ENCODE results near the gene SLC37A4. TPM values are rescaled to one million over a fixed set of nuclear protein-coding genes. Genes with fewer than 3 reads are reported as not detected.

The SLC37A4 gene
- total RNA-seq, 5 donors from 2014 or later (not counting 1 experiment from before 2014, with no cell fraction given), result 8.9 to 18.0 (median 15.4) TPM

DNA sequence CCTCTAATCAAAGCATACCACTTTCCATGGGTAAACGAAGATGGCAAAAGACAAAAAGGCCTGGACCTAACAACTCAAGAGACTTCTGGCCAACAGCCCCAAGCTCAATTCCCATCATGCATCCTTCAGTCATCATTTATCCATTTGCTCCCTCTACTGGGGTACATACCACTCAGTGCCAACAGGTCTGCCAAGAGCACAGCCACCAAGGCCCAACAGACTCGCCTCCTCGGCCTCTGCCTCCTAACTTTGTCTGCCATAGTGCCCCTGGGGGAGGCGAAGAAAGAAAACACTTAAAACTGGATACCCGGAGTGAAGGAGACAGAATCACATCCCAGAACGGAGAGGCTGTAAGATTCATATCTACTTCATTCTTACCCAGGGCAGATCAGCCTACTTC, 25.2 kb upstream of the SLC37A4 start:
- Histone ChIP-seq H3K36me3 (ENCODE audit: control insufficient read depth in 2 of 2, extremely low read depth in 1 of 2, insufficient read depth in 1 of 2, low read length in 1 of 2) (peaks cover 31 to 47% of the 10 kb centered on the region in 2 donors), H3K4me1 (ENCODE audit: control insufficient read depth in 1 of 2, extremely low read depth in 1 of 2, insufficient read depth in 2 of 2, low read length in 2 of 2) (peaks cover 12 to 37% of the 10 kb centered on the region in 2 experiments)

DNA sequence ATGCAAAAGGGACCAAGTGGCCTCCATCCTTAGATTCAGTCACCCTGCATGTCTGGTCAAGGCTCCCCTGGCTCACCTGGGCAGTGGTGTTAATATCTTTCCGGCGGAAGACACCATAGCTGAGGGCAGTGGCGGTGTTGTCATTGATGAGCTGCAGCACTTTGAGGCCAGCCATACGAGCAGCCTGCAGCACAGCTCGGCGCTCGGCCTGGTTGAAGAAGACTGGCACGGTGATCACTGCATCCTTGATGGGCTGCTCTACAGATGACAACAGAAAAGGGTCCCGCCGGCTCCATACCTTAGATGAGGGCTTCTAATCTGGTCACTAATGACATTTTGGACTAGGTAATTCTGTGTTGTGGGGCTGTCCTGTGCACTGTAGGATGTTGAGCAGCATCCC, 23.7 kb upstream of the SLC37A4 start:
- H3K4me1 Mint-ChIP-seq, result peaks cover 35 to 47% (median 36%) of the 10 kb centered on the region in 3 donors
- CTCF ChIA-PET, result interaction anchor here in 1 of 2 donors (0.6 to 1.0 kb wide), 2 partner anchors 13 to 54 kb away, joined by 3 read pairs; partner anchors contain the start of gene VPS11

More for the DNA sequence above, 25.2 kb upstream of the SLC37A4 start:
- 49% methylated on average over 4 of the region's 6 CpGs for WGBS (ENCODE audit: insufficient coverage)
- DNase-seq (peak in 1 of 35 experiments; percentile 33), ATAC-seq (replicated peaks in 1 of 4) (no peak)
- Histone ChIP-seq H3K9me3 (no peaks in the 10 kb centered on the region), H3K4me3 (ENCODE audit: control insufficient read depth in 1 of 2, extremely low read depth in 1 of 2, low read length in 1 of 2) (peak overlapping the region; percentile 66 to 77), H3K27ac (ENCODE audit: low read length) (peak overlapping the region; percentile 58), H3K27me3 (replicated peaks in 1 of 2; ENCODE audit: control insufficient read depth in 2 of 2, extremely low read depth in 1 of 2, insufficient read depth in 2 of 2, low read length in 1 of 2) (no peaks in the 10 kb centered on the region)
- no peaks in the 10 kb centered on the region for H3K27me3 Mint-ChIP-seq
- ChIA-PET POLR2A (interaction anchor here (0.5 to 1.1 kb wide), 7 partner anchors 9 to 65 kb away, joined by 3 to 15 read pairs (median 5); partner anchors contain the start of genes HINFP (in 1 of the 2) and VPS11 (in 1 of the 2)), CTCF (interaction anchor here (0.6 to 3.4 kb wide), 5 partner anchors 12 to 461 kb away, joined by 4 to 37 read pairs (median 5); partner anchors contain the start of gene VPS11 (in 1 of the 2))
- peak overlapping the region; percentile 94 to 95 (median 94) for H3K4me3 Mint-ChIP-seq
- peak overlapping the region; percentile 71 to 83 for H3K27ac Mint-ChIP-seq
- no peaks in the 10 kb centered on the region for H3K9me3 Mint-ChIP-seq
- peaks cover 35 to 50% (median 36%) of the 10 kb centered on the region in 3 donors for H3K4me1 Mint-ChIP-seq
- H3K36me3 Mint-ChIP-seq, result peaks cover 44% of the 10 kb centered on the region

DNA sequence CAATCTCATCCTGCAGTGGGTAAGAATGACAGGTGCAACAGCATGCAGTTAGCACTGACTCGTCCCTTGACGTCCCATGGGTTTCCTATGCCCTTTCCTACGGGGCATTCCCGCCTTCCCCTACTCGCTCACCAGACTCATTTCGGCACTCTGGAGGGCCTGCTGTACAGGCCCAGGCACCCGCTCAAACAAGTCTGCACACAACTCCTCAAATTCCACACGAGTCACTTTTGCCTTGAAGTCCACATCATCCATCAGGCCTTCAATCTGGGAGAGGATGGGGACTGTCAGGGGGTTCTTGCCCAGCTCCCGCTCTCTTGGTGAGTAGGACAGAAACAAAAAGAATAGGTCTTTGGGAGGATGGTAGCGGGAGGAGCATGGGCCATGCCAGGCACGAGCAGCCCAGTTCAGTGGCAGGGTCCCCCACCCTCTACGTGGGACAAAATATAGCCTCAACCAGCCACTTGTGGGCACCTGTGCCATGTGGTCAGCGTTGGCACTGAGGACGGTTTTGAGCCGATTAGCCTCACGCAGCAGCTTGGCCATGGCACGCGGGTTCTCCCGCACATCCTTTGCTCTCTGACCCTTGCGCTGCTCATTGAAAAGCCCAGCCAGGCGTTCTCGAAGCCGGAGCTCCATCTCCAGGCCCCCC, 21.6 kb upstream of the SLC37A4 start:
- Mint-ChIP-seq H3K9me3 (no peaks in the 10 kb centered on the region), H3K27ac (no peak overlapping the region), H3K27me3 (no peaks in the 10 kb centered on the region), H3K4me3 (no peak overlapping the region), H3K4me1 (peaks cover 24 to 36% (median 24%) of the 10 kb centered on the region in 3 donors), H3K36me3 (peaks cover 72% of the 10 kb centered on the region)
- H3K4me3 ChIP-seq (ENCODE audit: control insufficient read depth in 1 of 2, extremely low read depth in 1 of 2, low read length in 1 of 2), result no peak overlapping the region
- ChIA-PET CTCF (no interaction called here), POLR2A (no interaction called here)
- no peaks in the 10 kb centered on the region for H3K9me3 ChIP-seq
- ATAC-seq (replicated peaks in 1 of 4) (no peak), DNase-seq (no peak)
- WGBS (ENCODE audit: insufficient coverage), result 84% methylated on average over 15 of the region's 23 CpGs
- H3K27ac ChIP-seq (ENCODE audit: low read length), result no peak overlapping the region
- no peaks in the 10 kb centered on the region for H3K27me3 ChIP-seq (replicated peaks in 1 of 2; ENCODE audit: control insufficient read depth in 2 of 2, extremely low read depth in 1 of 2, insufficient read depth in 2 of 2, low read length in 1 of 2)
- H3K4me1 ChIP-seq (ENCODE audit: control insufficient read depth in 1 of 2, extremely low read depth in 1 of 2, insufficient read depth in 2 of 2, low read length in 2 of 2), result peaks cover 6 to 26% of the 10 kb centered on the region in 2 experiments
- H3K36me3 ChIP-seq (ENCODE audit: control insufficient read depth in 2 of 2, extremely low read depth in 1 of 2, insufficient read depth in 1 of 2, low read length in 1 of 2), result peaks cover 42 to 81% of the 10 kb centered on the region in 2 donors

More for the DNA sequence above, 23.7 kb upstream of the SLC37A4 start:
- Mint-ChIP-seq H3K4me3 (peak overlapping the region; percentile 31 to 95 (median 66)), H3K27me3 (no peaks in the 10 kb centered on the region), H3K9me3 (no peaks in the 10 kb centered on the region), H3K36me3 (peaks cover 53% of the 10 kb centered on the region), H3K27ac (no peak overlapping the region)
- 94% methylated on average over 9 of the region's 10 CpGs for WGBS (ENCODE audit: insufficient coverage)
- H3K36me3 ChIP-seq (ENCODE audit: control insufficient read depth in 2 of 2, extremely low read depth in 1 of 2, insufficient read depth in 1 of 2, low read length in 1 of 2), result peaks cover 31 to 59% of the 10 kb centered on the region in 2 donors
- POLR2A ChIA-PET, result interaction anchor here in 1 of 2 donors (0.6 kb wide), 2 partner anchors 10 to 219 kb away, joined by 3 to 7 read pairs; no protein-coding TSS in a partner anchor
- H3K4me1 ChIP-seq (ENCODE audit: control insufficient read depth in 1 of 2, extremely low read depth in 1 of 2, insufficient read depth in 2 of 2, low read length in 2 of 2), result peaks cover 12 to 37% of the 10 kb centered on the region in 2 experiments
- no peak for DNase-seq
- no peaks in the 10 kb centered on the region for H3K9me3 ChIP-seq
- no peaks in the 10 kb centered on the region for H3K27me3 ChIP-seq (replicated peaks in 1 of 2; ENCODE audit: control insufficient read depth in 2 of 2, extremely low read depth in 1 of 2, insufficient read depth in 2 of 2, low read length in 1 of 2)
- no peak overlapping the region for H3K27ac ChIP-seq (ENCODE audit: low read length)
- no peak overlapping the region for H3K4me3 ChIP-seq (ENCODE audit: control insufficient read depth in 1 of 2, extremely low read depth in 1 of 2, low read length in 1 of 2)
- no peak for ATAC-seq (replicated peaks in 1 of 4)

DNA sequence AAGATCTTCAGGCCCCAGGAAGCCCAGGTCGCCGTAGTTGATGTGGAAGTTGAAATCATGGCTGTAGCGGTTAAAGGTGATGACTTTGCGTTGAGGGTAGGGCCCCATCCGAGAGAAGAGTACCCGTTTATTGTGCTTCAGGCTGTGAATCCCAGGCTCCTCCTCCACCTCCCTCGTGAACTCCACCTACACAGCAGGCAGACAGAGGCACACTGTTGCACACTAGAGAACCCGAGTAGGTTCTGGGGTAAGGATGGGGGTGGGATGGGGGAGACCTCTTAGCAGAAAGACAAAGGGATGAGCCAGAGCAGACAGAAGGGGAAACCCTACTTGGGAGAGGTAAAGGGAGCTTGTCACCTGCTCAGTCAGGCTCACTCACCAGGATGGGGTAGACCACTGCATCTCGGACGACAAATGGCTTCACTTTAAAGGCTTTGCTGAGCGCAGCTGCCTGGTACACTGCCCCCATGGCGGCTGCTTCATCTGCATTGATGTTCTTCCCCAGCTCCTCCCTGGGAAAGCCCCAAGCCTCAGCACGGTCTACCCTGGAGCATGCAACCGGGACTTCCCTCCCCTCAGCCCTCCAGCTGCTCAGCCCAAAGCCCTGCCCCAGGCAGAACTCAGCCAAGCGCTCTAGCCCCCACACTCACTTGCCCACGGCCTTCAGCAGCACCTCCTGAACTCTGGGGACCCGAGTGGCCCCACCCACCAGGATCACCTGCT, 20.9 kb upstream of the SLC37A4 start:
- Histone ChIP-seq H3K4me3 (ENCODE audit: control insufficient read depth in 1 of 2, extremely low read depth in 1 of 2, low read length in 1 of 2) (no peak overlapping the region), H3K27me3 (replicated peaks in 1 of 2; ENCODE audit: control insufficient read depth in 2 of 2, extremely low read depth in 1 of 2, insufficient read depth in 2 of 2, low read length in 1 of 2) (no peaks in the 10 kb centered on the region), H3K27ac (ENCODE audit: low read length) (no peak overlapping the region), H3K9me3 (no peaks in the 10 kb centered on the region), H3K36me3 (ENCODE audit: control insufficient read depth in 2 of 2, extremely low read depth in 1 of 2, insufficient read depth in 1 of 2, low read length in 1 of 2) (peaks cover 44 to 86% of the 10 kb centered on the region in 2 donors), H3K4me1 (ENCODE audit: control insufficient read depth in 1 of 2, extremely low read depth in 1 of 2, insufficient read depth in 2 of 2, low read length in 2 of 2) (peaks cover 6 to 26% of the 10 kb centered on the region in 2 experiments)
- Mint-ChIP-seq H3K4me3 (no peak overlapping the region), H3K27me3 (no peaks in the 10 kb centered on the region), H3K9me3 (no peaks in the 10 kb centered on the region), H3K4me1 (peaks cover 24 to 34% (median 24%) of the 10 kb centered on the region in 3 donors), H3K36me3 (peaks cover 78% of the 10 kb centered on the region), H3K27ac (no peak overlapping the region)
- WGBS (ENCODE audit: insufficient coverage), result 49% methylated on average over 10 of the region's 17 CpGs
- peak in 4 of 35 experiments; percentile 11 to 57 (median 16) for DNase-seq
- CTCF ChIA-PET, result no interaction called here
- peak in 1 of 4 experiments; percentile 31 for ATAC-seq (replicated peaks in 1 of 4)
- POLR2A ChIA-PET, result interaction anchor here in 1 of 2 donors (1.8 kb wide), 1 partner anchor 16 kb away, joined by 5 read pairs; the partner anchor contains the start of gene VPS11

GRCh38 chr11:119049081-119049480, 18.4 kb upstream of the SLC37A4 start:
- Mint-ChIP-seq H3K36me3 (peaks cover 77% of the 10 kb centered on the region), H3K27ac (no peak overlapping the region), H3K4me3 (no peak overlapping the region), H3K4me1 (peaks cover 8 to 14% (median 9%) of the 10 kb centered on the region in 3 donors), H3K9me3 (no peaks in the 10 kb centered on the region), H3K27me3 (no peaks in the 10 kb centered on the region)
- ATAC-seq (replicated peaks in 1 of 4) (no peak), DNase-seq (no peak)
- CTCF ChIA-PET, result no interaction called here
- Histone ChIP-seq H3K9me3 (no peaks in the 10 kb centered on the region), H3K36me3 (ENCODE audit: control insufficient read depth in 2 of 2, extremely low read depth in 1 of 2, insufficient read depth in 1 of 2, low read length in 1 of 2) (peaks cover 41 to 87% of the 10 kb centered on the region in 2 donors), H3K4me3 (ENCODE audit: control insufficient read depth in 1 of 2, extremely low read depth in 1 of 2, low read length in 1 of 2) (no peak overlapping the region), H3K27ac (ENCODE audit: low read length) (no peak overlapping the region), H3K4me1 (ENCODE audit: control insufficient read depth in 1 of 2, extremely low read depth in 1 of 2, insufficient read depth in 2 of 2, low read length in 2 of 2) (peaks cover 0 to 10% of the 10 kb centered on the region in 2 experiments), H3K27me3 (replicated peaks in 1 of 2; ENCODE audit: control insufficient read depth in 2 of 2, extremely low read depth in 1 of 2, insufficient read depth in 2 of 2, low read length in 1 of 2) (no peaks in the 10 kb centered on the region)
- POLR2A ChIA-PET, result interaction anchor here in 1 of 2 donors (0.5 kb wide), 1 partner anchor 221 kb away, joined by 9 read pairs; no protein-coding TSS in a partner anchor
- 92% methylated on average over 6 of the region's 7 CpGs for WGBS (ENCODE audit: insufficient coverage)

GRCh38 chr11:119048644-119049043, 18.0 kb upstream of the SLC37A4 start:
- Mint-ChIP-seq H3K36me3 (peaks cover 73% of the 10 kb centered on the region), H3K4me3 (no peak overlapping the region), H3K9me3 (no peaks in the 10 kb centered on the region), H3K27ac (no peak overlapping the region), H3K27me3 (no peaks in the 10 kb centered on the region), H3K4me1 (peaks cover 8 to 14% (median 9%) of the 10 kb centered on the region in 3 donors)
- H3K27ac ChIP-seq (ENCODE audit: low read length), result no peak overlapping the region
- H3K9me3 ChIP-seq, result no peaks in the 10 kb centered on the region
- ATAC-seq (replicated peaks in 1 of 4) (no peak), DNase-seq (no peak)
- peaks cover 38 to 83% of the 10 kb centered on the region in 2 donors for H3K36me3 ChIP-seq (ENCODE audit: control insufficient read depth in 2 of 2, extremely low read depth in 1 of 2, insufficient read depth in 1 of 2, low read length in 1 of 2)
- ChIA-PET POLR2A (interaction anchor here in 1 of 2 donors (1.1 kb wide), 1 partner anchor 19 kb away, joined by 8 read pairs; the partner anchor contains the start of gene VPS11), CTCF (no interaction called here)
- no peaks in the 10 kb centered on the region for H3K27me3 ChIP-seq (replicated peaks in 1 of 2; ENCODE audit: control insufficient read depth in 2 of 2, extremely low read depth in 1 of 2, insufficient read depth in 2 of 2, low read length in 1 of 2)
- H3K4me3 ChIP-seq (ENCODE audit: control insufficient read depth in 1 of 2, extremely low read depth in 1 of 2, low read length in 1 of 2), result no peak overlapping the region
- 33% methylated on average over 1 of the region's 9 CpGs for WGBS (ENCODE audit: insufficient coverage)
- H3K4me1 ChIP-seq (ENCODE audit: control insufficient read depth in 1 of 2, extremely low read depth in 1 of 2, insufficient read depth in 2 of 2, low read length in 2 of 2), result peaks cover 0 to 10% of the 10 kb centered on the region in 2 experiments

All from T-cell (primary cell).